ENCODE measurements around the gene CDC42EP1. TPM values are rescaled to one million over a fixed set of nuclear protein-coding genes. Genes with fewer than 3 reads are reported as not detected.

Gene CDC42EP1
- total RNA-seq = 98.1 and 150 TPM in 2 replicates

- Histone ChIP-seq H3K27me3 (ENCODE audit: control insufficient read depth, insufficient read depth, low read length) (no peaks in the 10 kb centered on the region), H3K36me3 (ENCODE audit: control insufficient read depth, insufficient read depth, low read length) (no peaks in the 10 kb centered on the region), H3K4me3 (ENCODE audit: low read depth, low read length) (peak within 1 kb of the TSS; percentile 55)
- TF ChIP-seq CTCF (IDR thresholded peaks at IDR 0.05; ENCODE audit: insufficient read depth, low read length, poor library complexity, severe bottlenecking) = no peak
- DNase-seq (ENCODE audit: low read depth) = no peak
Observed at GRCh38 chr22:37559901-37560607, at the start of gene CDC42EP1. Gene CDC42EP1, plus strand, starts transcription at chr22:37560480. Its CDS starts 5,870 bp downstream, at chr22:37566350.

GRCh38 chr22:37511395-37512104, 48.7 kb upstream of the CDC42EP1 start:
- Histone ChIP-seq H3K27me3 (ENCODE audit: control insufficient read depth, insufficient read depth, low read length) (no peaks in the 10 kb centered on the region), H3K4me3 (ENCODE audit: low read depth, low read length) (no peak overlapping the region), H3K36me3 (ENCODE audit: control insufficient read depth, insufficient read depth, low read length) (peaks cover 2% of the 10 kb centered on the region)
- no peak for TF ChIP-seq CTCF (IDR thresholded peaks at IDR 0.05; ENCODE audit: insufficient read depth, low read length, poor library complexity, severe bottlenecking)
- DNase-seq (ENCODE audit: low read depth) = no peak

GRCh38 chr22:37514526-37515051, 45.7 kb upstream of the CDC42EP1 start:
- Histone ChIP-seq H3K27me3 (ENCODE audit: control insufficient read depth, insufficient read depth, low read length) (no peaks in the 10 kb centered on the region), H3K36me3 (ENCODE audit: control insufficient read depth, insufficient read depth, low read length) (peaks cover 2% of the 10 kb centered on the region), H3K4me3 (ENCODE audit: low read depth, low read length) (no peak overlapping the region)
- DNase-seq (ENCODE audit: low read depth) = no peak
- no peak for TF ChIP-seq CTCF (IDR thresholded peaks at IDR 0.05; ENCODE audit: insufficient read depth, low read length, poor library complexity, severe bottlenecking)

- Histone ChIP-seq H3K4me3 (ENCODE audit: low read depth, low read length) (no peak overlapping the region), H3K27me3 (ENCODE audit: control insufficient read depth, insufficient read depth, low read length) (no peaks in the 10 kb centered on the region), H3K36me3 (ENCODE audit: control insufficient read depth, insufficient read depth, low read length) (peaks cover 2% of the 10 kb centered on the region)
- no peak for TF ChIP-seq CTCF (IDR thresholded peaks at IDR 0.05; ENCODE audit: insufficient read depth, low read length, poor library complexity, severe bottlenecking)
- DNase-seq (ENCODE audit: low read depth) = no peak
Observed at GRCh38 chr22:37515901-37516300, 44.4 kb upstream of the CDC42EP1 start.

GRCh38 chr22:37516456-37516855, 43.8 kb upstream of the CDC42EP1 start:
- Histone ChIP-seq H3K4me3 (ENCODE audit: low read depth, low read length) (no peak overlapping the region), H3K36me3 (ENCODE audit: control insufficient read depth, insufficient read depth, low read length) (peaks cover 2% of the 10 kb centered on the region), H3K27me3 (ENCODE audit: control insufficient read depth, insufficient read depth, low read length) (no peaks in the 10 kb centered on the region)
- DNase-seq (ENCODE audit: low read depth) = no peak
- TF ChIP-seq CTCF (IDR thresholded peaks at IDR 0.05; ENCODE audit: insufficient read depth, low read length, poor library complexity, severe bottlenecking) = no peak
